Ishikawa (cell line): Measurements from ENCODE around the gene CAMK2A.

Experiments used
- CREB1 ChIP-seq: IDR thresholded peaks from 2 replicates; pipeline ENCODE4 v1.6.1; 2012; ENCODE audit warnings: low read depth
- RAD21 ChIP-seq: IDR thresholded peaks from 2 replicates; pipeline ENCODE4 v1.6.1; 2012; ENCODE audit warnings: low read depth
- REST ChIP-seq: IDR thresholded peaks from 2 replicates; pipeline ENCODE4 v1.6.1; 2012; ENCODE audit warnings: low read depth, mild to moderate bottlenecking

DNA sequence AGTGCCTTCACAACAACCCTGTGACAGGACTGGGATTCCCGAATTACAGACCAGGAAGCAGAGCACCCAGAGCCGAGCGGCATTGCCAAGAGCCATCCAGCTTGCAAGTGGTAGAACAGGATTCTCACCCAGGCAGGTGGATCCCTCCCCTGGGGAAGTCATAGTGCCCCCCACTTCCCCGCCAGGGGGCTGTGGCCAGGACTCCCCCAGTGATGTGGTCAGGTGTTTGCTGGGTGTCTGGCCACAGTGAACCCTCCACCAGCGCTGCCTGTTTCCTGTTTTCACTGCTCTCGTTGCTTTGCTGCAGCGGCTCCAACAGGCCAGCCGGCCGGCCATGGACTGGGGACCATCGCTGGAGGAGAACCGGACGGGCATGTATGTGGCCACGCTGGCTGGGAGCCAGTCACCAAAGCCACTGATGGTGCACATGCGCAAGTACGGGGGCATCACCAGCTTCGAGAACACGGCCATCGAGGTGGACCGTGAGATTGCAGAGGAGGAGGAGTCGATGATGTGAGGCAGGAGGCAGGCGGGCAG, 80.4 kb downstream of the CAMK2A start:
- TF ChIP-seq CREB1 (no peak), REST (no peak), RAD21 (no peak)
